ENCODE results near the gene ADARB1.
"Not testable (repeated sequence)": the region's sequence is repeated elsewhere in the genome, so short reads cannot be mapped to it uniquely, and the experiment has no call there.

ADARB1 gene, protein sequence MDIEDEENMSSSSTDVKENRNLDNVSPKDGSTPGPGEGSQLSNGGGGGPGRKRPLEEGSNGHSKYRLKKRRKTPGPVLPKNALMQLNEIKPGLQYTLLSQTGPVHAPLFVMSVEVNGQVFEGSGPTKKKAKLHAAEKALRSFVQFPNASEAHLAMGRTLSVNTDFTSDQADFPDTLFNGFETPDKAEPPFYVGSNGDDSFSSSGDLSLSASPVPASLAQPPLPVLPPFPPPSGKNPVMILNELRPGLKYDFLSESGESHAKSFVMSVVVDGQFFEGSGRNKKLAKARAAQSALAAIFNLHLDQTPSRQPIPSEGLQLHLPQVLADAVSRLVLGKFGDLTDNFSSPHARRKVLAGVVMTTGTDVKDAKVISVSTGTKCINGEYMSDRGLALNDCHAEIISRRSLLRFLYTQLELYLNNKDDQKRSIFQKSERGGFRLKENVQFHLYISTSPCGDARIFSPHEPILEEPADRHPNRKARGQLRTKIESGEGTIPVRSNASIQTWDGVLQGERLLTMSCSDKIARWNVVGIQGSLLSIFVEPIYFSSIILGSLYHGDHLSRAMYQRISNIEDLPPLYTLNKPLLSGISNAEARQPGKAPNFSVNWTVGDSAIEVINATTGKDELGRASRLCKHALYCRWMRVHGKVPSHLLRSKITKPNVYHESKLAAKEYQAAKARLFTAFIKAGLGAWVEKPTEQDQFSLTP

DNA sequence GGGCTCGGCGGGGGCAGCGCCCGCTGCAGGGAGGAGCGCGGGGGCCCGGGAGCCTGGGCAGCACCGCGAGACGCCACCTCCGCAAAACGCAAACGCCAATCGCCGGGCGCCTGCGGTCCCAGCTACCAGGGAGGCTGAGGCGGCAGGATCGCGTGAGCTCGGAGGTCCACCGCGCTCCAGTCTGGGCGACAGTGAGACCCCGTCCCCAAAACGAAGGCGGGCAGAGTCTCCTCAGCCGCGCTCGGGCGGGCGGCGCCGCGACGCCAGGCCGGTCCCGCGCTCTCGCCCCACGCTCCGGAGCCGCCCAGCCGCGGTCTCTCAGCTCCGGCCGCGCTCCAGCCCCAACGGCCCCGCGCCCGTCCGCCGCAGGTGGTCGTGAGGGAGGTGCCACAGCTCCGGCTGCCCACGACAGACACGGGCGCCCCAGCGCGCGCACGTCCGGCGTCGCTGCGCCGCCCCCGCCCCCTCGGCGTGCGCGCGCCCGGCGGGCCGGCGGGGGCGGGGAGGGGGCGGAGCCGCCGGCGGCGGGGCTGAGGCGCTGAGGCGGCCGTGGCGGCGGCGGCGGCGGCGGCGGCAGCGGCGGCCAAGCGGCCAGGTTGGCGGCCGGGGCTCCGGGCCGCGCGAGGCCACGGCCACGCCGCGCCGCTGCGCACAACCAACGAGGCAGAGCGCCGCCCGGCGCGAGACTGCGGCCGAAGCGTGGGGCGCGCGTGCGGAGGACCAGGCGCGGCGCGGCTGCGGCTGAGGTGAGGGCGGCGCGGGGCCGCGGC lies at the start of gene ADARB1:
TSS of gene ADARB1 (plus strand) at position 533 of the 770 bp plus-strand sequence. CDS start 97,077 bp downstream, outside the sequence.
- DNase-seq (ENCODE audit: low read depth): peak; percentile 39
- TF ChIP-seq, protein P1, sequence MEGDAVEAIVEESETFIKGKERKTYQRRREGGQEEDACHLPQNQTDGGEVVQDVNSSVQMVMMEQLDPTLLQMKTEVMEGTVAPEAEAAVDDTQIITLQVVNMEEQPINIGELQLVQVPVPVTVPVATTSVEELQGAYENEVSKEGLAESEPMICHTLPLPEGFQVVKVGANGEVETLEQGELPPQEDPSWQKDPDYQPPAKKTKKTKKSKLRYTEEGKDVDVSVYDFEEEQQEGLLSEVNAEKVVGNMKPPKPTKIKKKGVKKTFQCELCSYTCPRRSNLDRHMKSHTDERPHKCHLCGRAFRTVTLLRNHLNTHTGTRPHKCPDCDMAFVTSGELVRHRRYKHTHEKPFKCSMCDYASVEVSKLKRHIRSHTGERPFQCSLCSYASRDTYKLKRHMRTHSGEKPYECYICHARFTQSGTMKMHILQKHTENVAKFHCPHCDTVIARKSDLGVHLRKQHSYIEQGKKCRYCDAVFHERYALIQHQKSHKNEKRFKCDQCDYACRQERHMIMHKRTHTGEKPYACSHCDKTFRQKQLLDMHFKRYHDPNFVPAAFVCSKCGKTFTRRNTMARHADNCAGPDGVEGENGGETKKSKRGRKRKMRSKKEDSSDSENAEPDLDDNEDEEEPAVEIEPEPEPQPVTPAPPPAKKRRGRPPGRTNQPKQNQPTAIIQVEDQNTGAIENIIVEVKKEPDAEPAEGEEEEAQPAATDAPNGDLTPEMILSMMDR (conservative IDR thresholded peaks at IDR 0.05; ENCODE audit: control insufficient read depth, insufficient read depth, low read depth, low read length): no peak
- H3K4me3 ChIP-seq (ENCODE audit: control insufficient read depth, low read depth, low read length): peak within 1 kb of the TSS; percentile 64

DNA sequence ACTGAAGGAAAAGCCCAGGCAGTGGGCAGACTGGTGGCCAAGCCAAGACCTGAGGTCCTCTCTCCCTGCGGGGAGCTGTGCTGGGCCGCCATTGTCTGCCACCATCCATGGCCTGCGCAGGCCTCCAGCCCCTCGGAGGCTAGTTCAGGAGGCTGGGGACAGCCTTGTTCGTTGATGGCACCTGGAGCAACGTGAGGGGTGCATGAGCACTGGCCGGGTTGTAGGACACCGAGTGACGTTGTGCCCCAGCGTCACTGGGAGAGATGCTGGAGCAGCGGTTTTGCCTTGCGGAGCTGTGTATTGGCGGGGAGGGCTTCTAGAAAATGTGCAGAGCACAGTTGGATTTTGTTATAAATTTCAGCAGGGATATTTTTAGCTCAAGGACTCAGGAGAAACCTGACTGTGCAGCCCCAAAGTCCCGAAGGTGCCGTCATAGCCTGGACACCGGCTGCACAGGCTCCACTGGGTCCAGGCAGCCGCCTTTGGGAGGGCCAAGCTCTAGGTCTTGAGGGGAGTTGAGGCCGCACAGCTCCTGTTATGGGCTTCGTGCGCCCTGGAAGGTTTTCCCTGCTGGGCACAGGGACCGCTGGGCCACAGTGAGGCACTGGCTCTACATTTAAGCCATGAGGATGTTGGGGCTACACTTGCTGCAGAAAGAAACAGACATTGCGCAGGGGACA lies 48.2 kb upstream of the ADARB1 start:
- TF ChIP-seq, protein P1 (conservative IDR thresholded peaks at IDR 0.05; ENCODE audit: control insufficient read depth, insufficient read depth, low read depth, low read length): no peak
- no peak overlapping the region for H3K4me3 ChIP-seq (ENCODE audit: control insufficient read depth, low read depth, low read length)
- DNase-seq (ENCODE audit: low read depth): no peak

DNA sequence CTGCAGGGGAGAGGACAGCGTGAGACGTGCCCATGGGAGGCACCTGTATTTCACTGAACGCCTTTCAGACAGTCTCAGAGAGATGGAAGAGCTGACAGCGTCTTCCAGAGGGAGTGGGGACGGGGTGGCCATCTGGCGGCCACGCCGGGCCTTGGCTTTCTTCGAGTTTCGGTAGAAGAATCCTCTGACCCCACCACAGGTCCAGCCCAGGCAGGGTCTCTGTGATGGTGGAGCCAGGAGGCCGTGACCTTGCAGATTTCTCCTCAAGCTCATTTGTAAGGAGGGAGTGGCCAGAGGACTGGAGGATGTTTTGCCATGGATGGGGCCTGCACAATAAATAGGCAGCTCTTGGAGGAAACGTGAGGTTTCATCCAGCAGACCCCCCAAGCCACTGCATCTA lies 47.6 kb upstream of the ADARB1 start:
- no peak for DNase-seq (ENCODE audit: low read depth)
- TF ChIP-seq, protein P1 (conservative IDR thresholded peaks at IDR 0.05; ENCODE audit: control insufficient read depth, insufficient read depth, low read depth, low read length): no peak
- no peak overlapping the region for H3K4me3 ChIP-seq (ENCODE audit: control insufficient read depth, low read depth, low read length)

DNA sequence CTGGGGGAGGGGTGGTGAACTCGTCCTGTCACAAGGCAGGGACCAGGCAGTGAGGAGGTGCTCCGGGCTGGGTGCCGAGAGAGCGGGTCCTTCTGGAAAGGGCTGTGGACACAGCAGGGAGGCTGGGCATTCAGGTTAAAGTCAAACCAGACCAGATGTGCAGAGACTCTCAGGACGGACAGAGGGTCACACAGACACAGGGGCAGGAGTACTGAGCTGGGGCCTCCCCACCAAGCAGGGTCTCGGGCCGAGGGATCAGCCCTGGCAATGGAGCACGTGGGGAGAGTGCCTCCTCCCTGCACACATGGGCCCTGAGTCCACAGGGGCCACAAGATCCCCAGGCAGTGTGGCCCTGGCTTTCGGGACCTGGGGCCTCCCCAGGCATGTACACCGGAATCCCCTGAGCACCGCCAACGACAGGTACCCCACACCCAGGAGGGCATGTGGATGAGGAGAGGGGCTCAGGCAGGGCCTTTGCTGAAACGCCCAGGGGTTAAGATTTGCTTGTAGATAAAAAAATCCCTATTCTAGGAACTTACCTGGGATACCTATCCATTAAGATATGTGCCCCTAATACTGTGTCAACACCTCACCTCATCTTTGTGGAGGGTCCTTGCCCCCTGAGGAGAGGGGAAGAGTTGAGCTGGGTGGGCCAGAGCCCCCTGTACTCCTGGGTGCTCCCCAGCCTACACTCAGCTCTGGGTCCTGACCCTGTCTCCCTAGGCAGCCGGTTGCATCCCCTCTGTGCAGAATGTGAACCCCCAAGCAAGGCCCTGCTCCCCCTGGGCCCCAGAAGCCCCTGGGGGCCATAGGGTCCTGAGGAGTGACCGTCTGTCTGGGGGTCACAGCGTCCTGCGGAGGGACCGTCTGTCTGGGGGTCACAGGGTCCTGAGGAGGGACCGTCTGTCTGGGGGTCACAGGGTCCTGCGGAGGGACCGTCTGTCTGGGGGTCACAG lies 46.9 kb upstream of the ADARB1 start:
- no peak for DNase-seq (ENCODE audit: low read depth)
- TF ChIP-seq, protein P1 (conservative IDR thresholded peaks at IDR 0.05; ENCODE audit: control insufficient read depth, insufficient read depth, low read depth, low read length): no peak
- no peak overlapping the region for H3K4me3 ChIP-seq (ENCODE audit: control insufficient read depth, low read depth, low read length)

DNA sequence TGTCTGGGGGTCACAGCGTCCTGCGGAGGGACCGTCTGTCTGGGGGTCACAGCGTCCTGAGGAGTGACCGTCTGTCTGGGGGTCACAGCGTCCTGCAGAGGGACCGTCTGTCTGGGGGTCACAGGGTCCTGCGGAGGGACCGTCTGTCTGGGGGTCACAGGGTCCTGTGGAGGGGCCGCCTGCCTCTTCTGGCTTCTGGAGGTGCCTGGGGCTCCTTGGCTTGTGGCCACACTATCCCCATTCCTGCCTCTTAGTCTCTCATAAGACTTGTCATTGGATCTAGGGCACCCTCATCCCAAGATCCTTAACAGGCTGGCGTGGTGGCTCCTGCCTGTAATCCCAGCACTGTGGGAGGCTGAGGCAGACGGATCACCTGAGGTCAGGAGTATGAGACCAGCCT lies 45.7 kb upstream of the ADARB1 start:
- not testable (repeated sequence) for H3K4me3 ChIP-seq (ENCODE audit: control insufficient read depth, low read depth, low read length); DNase-seq (ENCODE audit: low read depth)

DNA sequence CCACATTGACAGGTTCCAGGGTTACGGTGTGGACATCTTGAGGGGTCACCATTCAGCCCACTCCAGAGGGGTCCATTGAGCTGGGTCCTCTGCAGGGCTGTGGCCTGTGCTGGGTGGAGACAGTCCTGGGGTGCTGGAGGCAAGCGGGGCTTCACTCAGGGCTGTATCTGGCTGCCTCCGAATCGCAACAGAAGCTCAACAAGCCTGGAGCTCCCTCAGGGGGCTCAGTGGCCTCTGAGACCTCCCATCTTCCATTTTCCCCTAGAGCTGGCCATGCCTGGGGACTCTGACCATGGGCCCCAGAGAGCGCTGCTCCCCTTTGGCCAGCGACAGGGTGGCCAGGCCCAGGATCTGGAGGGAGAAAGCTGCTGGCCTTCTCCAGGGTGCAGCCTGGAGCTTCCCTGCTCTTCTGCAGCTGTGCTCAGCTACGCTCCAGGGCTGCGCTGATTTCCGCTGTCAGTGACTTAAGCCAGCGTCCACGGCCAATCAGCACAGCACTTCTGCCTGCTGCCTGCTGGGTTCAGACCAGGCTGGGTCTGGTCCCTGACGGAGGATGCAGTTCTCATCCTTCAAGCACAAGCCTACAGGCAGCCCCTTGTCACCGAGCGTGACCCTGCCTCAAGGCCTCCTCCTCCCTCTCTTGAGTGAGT lies 45.0 kb upstream of the ADARB1 start:
- H3K4me3 ChIP-seq (ENCODE audit: control insufficient read depth, low read depth, low read length): no peak overlapping the region
- TF ChIP-seq, protein P1 (conservative IDR thresholded peaks at IDR 0.05; ENCODE audit: control insufficient read depth, insufficient read depth, low read depth, low read length): no peak
- peak; percentile 28 for DNase-seq (ENCODE audit: low read depth)
